Measurements from ENCODE around the gene ABCA2. TPM values are rescaled to one million over a fixed set of nuclear protein-coding genes. Genes with fewer than 3 reads are reported as not detected.

Gene ABCA2
- total and polyA plus RNA-seq, 12 donors: 16.0 to 46.7 (median 28.1) TPM

DNA sequence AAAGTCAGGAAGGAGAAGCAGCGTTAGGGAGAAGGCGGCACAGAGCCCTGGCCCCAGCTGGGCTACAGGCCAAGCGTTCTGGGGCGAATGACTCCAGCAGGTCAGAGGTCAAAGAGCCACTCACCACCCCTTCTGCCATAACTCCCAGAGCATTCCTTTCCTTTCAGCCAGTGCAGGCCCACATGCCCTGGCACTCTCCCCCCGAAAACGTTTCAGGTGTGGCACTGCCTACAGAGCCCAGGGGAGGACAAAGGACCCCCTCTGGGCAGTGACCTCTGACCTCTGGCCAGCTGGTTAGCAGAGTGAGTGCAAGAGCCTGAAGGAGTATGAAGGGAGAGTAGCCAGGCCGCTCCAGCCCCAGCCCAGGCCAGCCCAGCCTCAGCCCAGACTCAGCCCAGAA lies 4.9 kb downstream of the ABCA2 start:
- H3K27ac ChIP-seq: no peak overlapping the region
- H3K27me3 ChIP-seq: no peaks in the 10 kb centered on the region
- intact Hi-C loops (cut with DNase I): loop anchor here in 1 of 10 donors (10.0 kb wide), 1 partner anchor 178 kb away; the partner anchor contains the start of genes AJM1 and PHPT1
- no peaks in the 10 kb centered on the region for H3K9me3 ChIP-seq
- H3K4me1 ChIP-seq: peaks cover 8 to 17% (median 12%) of the 10 kb centered on the region in 9 donors
- DNase-seq: no peak
- H3K36me3 ChIP-seq: peaks cover 0 to 32% (median 0%) of the 10 kb centered on the region in 9 donors
- ATAC-seq: no peak
- H3K4me3 ChIP-seq: no peak overlapping the region
- TF ChIP-seq, protein P1, sequence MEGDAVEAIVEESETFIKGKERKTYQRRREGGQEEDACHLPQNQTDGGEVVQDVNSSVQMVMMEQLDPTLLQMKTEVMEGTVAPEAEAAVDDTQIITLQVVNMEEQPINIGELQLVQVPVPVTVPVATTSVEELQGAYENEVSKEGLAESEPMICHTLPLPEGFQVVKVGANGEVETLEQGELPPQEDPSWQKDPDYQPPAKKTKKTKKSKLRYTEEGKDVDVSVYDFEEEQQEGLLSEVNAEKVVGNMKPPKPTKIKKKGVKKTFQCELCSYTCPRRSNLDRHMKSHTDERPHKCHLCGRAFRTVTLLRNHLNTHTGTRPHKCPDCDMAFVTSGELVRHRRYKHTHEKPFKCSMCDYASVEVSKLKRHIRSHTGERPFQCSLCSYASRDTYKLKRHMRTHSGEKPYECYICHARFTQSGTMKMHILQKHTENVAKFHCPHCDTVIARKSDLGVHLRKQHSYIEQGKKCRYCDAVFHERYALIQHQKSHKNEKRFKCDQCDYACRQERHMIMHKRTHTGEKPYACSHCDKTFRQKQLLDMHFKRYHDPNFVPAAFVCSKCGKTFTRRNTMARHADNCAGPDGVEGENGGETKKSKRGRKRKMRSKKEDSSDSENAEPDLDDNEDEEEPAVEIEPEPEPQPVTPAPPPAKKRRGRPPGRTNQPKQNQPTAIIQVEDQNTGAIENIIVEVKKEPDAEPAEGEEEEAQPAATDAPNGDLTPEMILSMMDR (IDR thresholded peaks at IDR 0.05): no peak
- WGBS, 2 donors: 82 to 88% methylated on average over 7 of the region's 7 CpGs

DNA sequence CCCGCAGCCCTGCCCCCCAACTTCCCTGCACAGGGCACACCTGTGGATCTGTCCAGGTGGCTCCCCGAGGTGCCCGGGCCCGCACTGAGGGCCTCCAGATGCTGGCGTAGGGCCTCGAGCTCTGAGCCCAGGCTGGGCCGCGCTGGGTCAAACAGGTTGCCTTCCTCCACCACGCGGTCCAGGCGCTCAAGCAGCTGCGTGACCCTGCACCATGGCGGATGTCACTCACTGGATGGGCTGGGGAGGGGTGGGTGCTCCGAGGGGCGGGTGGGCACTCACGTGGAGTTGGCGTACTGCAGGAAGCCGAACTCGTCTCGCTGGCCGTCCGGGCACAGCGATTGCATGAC lies 5.4 kb downstream of the ABCA2 start:
- TF ChIP-seq, protein P1 (IDR thresholded peaks at IDR 0.05): no peak
- no peak overlapping the region for H3K4me3 ChIP-seq
- ATAC-seq (no peak), DNase-seq (no peak)
- H3K27ac ChIP-seq: no peak overlapping the region
- H3K9me3 ChIP-seq: no peaks in the 10 kb centered on the region
- H3K4me1 ChIP-seq: peaks cover 8 to 16% (median 12%) of the 10 kb centered on the region in 9 donors
- intact Hi-C loops (cut with DNase I): loop anchor here in 1 of 10 donors (10.0 kb wide), 1 partner anchor 178 kb away; the partner anchor contains the start of genes AJM1 and PHPT1
- WGBS, 2 donors: 93 to 94% methylated on average over 23 of the region's 23 CpGs
- H3K36me3 ChIP-seq: peaks cover 0 to 37% (median 4%) of the 10 kb centered on the region in 9 donors
- H3K27me3 ChIP-seq: no peaks in the 10 kb centered on the region

DNA sequence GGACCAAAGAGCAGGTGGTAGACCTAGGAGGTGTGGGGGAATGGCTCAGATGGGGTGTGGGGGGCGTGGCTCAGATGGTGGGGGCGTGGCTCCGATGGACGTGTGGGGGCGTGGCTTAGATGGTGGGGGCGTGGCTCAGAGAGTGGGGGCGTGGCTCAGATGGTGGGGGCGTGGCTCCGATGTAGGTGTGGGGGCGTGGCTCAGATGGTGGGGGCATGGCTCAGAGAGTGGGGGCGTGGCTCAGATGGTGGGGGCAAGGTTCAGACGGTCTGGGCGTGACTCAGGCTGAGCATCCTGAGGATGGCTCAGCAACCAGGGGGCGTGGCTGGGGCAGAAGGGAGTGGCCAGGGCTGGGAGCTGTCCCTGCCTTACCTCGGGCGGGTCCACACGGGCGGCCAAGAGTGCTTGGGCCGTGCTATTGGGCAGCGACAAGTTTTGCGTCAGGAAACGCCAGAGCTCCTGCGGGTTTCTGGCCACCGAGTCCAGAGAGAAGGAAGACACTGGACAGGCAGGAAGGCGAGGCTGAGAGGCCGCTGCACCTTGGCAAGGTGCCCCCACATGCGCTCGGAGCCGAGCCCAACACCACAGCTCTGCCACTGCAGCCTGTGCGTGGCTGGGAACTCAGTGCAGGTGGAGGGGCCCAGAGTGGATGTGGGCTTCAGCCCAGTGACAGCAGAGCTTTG lies 5.9 kb downstream of the ABCA2 start:
- ATAC-seq: peak in 4 of 8 donors; percentile 5 to 33 (median 14)
- 66% methylated on average over 30 of the region's 30 CpGs for WGBS, 2 donors
- intact Hi-C loops (cut with DNase I): loop anchor here in 1 of 10 donors (10.0 kb wide), 1 partner anchor 177 kb away; the partner anchor contains the start of genes AJM1 and PHPT1

DNA sequence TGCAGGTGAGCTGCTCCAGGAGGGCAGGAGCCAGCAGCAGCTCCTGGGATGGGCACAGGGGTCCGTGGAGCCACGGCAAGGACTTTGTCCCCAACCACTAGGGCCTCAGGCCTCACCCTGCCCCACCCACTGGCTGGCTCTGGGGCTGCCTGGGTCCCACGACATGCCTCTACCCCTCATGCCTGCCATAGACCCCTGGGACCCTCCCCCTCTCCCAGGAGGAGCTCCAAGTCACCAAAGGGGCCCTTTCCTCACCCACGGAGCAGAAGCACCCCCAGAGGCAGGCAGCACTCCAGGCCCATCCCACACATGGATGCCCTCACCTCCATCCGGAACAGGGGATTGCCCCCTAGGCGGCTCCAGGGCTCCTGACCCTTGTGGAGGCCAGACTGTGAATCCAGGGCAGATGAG lies 6.5 kb downstream of the ABCA2 start:
- H3K27ac ChIP-seq: no peak overlapping the region
- no peak overlapping the region for H3K4me3 ChIP-seq
- H3K36me3 ChIP-seq: peaks cover 0 to 47% (median 12%) of the 10 kb centered on the region in 9 donors
- H3K4me1 ChIP-seq: peaks cover 0 to 6% (median 3%) of the 10 kb centered on the region in 9 donors
- DNase-seq (no peak), ATAC-seq (no peak)
- TF ChIP-seq, protein P1 (IDR thresholded peaks at IDR 0.05): no peak
- H3K9me3 ChIP-seq: no peaks in the 10 kb centered on the region
- 91 to 92% methylated on average over 6 of the region's 6 CpGs for WGBS, 2 donors
- intact Hi-C loops (cut with DNase I): loop anchor here in 1 of 10 donors (10.0 kb wide), 1 partner anchor 177 kb away; the partner anchor contains the start of genes AJM1 and PHPT1
- no peaks in the 10 kb centered on the region for H3K27me3 ChIP-seq

More for the DNA sequence above, 5.9 kb downstream of the ABCA2 start:
- Histone ChIP-seq H3K9me3 (no peaks in the 10 kb centered on the region), H3K4me1 (peaks cover 3 to 11% (median 8%) of the 10 kb centered on the region in 9 donors), H3K27ac (no peak overlapping the region), H3K36me3 (peaks cover 0 to 42% (median 9%) of the 10 kb centered on the region in 9 donors), H3K4me3 (no peak overlapping the region), H3K27me3 (no peaks in the 10 kb centered on the region)
- DNase-seq: peak in 1 of 2 donors; percentile 39
- TF ChIP-seq, protein P1 (IDR thresholded peaks at IDR 0.05): no peak
